HG02870 (cell line): ENCODE results near the gene CES2.

Source experiments
- ATAC-seq: cut with Tn5 transposase; IDR thresholded peaks from one replicate; pipeline ENCODE4 v1.9.1; 2021; ENCODE audit warnings: mild to moderate bottlenecking, moderate library complexity; ENCODE audit not compliant: unreplicated experiment

Gene CES2

GRCh38 chr16:66902648-66903543 is 32.4 kb upstream of the CES2 start:
- no peak for ATAC-seq

DNA sequence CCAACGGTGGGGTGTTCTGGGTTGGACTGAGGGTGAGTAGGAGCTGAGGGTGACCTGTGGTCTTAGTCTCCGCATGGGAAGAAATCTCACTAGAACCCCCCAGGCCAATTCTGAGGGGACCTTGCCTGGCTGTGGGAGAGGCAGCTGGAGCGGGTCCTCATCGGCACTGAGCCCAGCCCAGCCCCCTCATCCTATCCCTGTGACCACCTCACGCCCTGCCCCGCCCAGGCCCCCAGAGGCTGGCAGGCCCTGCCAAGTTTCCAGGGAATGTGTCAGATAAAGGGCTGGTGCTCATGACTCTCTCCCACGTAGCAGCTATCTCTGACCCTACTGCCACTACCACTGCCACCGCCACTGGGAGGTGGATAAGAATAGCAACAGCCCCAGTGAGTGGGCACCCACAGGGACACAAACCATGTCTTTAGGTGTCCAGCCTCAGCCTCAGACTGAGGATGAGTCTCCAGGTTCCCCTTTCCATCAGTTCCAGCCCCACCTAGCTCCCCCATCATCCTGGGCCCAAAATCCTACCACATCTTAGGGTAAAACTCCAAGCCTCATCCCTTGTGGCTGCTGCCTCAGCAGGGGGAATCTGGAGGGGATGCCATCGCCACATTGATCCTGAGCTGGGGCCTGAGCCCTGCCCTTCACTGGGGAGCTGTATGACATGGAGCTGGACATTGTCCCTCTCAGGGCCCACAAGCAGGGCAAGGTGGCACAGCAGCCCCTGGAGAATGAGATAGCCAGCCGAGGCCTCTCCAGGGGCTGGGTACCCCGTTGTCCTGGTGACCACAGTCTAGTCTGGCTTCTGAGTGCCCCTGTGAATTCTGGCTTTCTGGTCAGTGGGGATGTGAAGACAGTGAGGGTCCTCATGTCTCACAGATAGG is 31.5 kb upstream of the CES2 start:
- ATAC-seq = no peak

DNA sequence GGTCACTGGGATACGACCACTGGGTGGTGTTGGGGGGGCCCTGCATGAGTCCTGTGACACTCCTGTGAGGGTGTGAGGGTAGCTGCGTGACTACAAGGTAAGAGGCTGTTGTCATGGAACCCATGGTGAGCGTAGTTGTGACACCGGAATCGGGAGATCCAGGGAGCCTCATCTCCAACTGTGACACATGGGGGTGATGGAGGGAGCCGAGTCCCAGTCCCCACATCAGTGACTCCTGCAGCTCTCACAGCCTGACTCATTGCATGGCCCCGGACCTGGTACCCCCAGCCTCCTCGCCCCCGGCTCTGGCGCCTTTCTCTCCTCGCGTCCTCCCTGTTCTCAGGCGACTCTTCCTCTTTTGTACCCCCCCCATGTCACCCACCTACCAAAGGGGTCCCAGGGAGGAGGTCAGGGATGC is 30.9 kb upstream of the CES2 start:
- no peak for ATAC-seq

DNA sequence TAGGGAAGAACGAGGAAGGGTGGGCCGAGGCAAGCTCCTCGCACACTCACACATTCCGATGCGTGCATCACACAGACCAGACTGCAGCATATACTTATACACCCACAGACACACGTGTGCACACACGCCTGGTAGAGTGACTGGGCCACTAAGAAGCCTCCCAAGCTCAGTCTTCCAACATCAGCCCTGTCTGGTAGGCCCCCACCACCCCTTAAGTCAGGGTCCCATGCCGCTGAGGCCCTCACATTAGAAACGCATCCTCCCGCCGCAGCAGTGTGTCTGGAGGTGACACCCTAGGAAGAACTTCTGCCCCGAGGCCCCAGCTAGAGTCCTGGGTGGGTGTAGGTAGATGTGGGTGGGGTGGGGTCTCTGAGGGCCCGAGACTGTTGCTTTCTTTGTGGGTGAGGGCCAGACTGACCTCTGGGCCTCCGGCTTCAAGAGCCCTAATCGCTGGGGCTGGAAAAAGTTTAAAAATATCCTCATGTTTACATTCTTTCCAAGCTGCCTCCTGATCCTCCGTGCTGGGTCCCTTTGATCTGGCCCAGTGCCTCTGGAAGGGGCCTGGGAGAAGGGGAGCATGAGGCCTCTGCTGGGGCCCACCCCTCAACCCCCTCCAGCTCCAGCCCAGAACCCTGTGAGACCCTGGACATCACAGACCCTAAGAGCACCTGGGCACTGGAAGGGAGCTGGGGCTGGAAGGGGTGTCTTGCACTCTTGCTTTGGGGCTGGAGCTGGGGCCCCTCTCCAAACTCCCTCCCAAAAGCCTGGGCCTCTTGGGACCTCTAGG is 30.3 kb upstream of the CES2 start:
- no peak for ATAC-seq

DNA sequence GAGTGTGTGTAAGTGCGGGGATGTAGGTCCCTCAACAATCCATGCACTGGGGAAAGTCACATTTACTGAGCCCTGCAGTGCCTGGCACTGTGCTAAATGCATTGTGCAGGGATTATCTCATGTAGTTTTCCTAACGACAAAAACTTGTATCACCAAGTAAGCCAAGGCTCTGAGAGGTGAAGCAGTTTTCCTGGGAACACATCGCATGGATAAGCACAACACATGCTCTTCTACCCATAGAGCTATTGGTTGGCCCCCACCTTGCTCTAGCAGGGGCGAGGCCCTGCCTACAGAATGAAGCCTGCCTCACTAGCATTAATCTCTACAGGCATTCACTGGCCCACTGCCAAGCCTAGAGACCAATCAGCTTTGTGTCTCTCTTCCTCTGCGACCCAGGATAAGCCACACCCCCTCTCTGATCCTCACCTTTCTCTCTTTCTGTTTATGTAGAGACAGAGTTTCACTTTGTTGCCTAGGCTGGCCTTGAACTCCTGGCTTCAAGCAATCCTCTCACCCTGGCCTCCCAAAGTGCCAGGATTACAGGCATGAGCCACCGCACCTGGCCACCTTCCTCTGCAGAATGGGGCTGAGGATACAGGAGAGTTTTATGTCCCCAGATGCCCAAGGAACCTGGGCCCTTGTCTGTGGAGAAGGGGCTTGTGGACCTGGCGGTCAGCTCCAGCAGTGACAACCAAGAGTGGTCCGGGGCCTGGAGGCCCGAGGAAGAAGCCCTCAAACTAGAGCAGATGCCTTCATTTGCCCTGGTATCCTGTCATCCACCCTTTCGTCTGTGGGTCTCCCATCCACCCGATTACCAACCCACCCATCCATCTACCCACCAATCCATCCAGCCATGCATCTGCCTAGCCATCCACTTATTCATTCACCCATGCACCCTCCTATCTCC is 29.4 kb upstream of the CES2 start:
- no peak for ATAC-seq

- ATAC-seq = no peak
These were observed 28.1 kb upstream of the CES2 start for GRCh38 chr16:66906916-66907836.

GRCh38 chr16:66908116-66908515 is 27.2 kb upstream of the CES2 start:
- no peak for ATAC-seq

DNA sequence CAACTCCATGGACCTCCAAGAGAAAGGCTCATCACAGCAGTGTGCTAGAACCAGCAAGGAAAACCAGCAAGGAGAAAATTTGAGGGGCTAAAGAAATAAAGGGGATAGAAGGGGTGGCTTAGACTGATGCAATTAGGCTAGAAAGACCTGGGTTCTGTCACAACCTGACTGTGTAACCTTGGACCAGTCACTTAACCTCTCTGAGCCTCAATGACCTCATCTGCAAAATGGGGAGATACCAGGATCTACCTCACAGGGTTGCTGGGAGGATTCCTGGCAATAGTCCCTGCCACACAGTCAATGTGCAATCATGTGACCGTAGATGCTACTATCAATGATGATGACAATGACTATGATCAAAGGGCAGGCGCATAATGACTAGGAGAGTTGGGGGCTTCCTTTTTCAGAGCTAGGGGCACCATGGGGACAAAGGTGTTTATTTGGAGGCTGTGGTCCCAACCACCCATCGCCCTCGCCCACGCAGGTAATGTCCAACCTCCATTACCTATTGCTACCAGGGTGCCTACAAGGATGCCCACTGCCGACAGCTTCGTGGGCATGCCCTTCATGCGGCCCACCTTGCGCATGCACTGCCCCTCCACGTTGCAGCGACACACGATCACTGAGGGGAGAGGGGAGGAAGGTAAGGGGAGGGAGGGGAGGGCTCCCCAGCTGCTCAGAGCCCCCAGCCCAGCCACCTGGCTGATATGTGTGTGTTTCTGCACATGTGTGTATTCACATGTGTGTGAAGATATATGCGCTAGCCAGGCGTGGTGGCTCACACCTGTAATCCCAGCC is 26.4 kb upstream of the CES2 start:
- no peak for ATAC-seq

- no peak for ATAC-seq
These were observed 25.0 kb upstream of the CES2 start for GRCh38 chr16:66910175-66910940.

GRCh38 chr16:66911112-66911511 is 24.2 kb upstream of the CES2 start:
- no peak for ATAC-seq

DNA sequence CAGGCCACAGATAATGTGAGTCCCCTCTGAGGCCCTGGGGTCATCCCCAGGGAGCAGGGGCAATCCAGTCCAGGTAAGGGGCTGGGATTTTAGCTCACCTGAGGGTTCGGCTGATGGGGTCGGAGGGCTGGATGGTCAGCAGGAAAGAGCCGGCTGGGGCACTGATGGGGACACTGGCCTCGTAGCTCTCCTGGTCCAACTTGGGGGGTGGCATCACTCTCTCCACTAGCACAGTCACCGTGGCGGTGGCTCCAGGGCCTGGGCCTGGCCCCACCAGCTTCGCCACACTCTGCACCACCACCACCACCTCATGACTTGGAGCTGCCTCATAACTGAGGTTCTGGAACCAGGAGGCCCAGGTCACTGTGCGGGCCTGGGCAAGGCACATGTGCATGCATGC is 23.5 kb upstream of the CES2 start:
- ATAC-seq = no peak

- no peak for ATAC-seq
These were observed 22.2 kb upstream of the CES2 start for GRCh38 chr16:66913081-66913480.

GRCh38 chr16:66913711-66914110 is 21.6 kb upstream of the CES2 start:
- ATAC-seq = no peak

GRCh38 chr16:66914541-66914940 is 20.8 kb upstream of the CES2 start:
- ATAC-seq = no peak

GRCh38 chr16:66915041-66915440 is 20.3 kb upstream of the CES2 start:
- no peak for ATAC-seq

DNA sequence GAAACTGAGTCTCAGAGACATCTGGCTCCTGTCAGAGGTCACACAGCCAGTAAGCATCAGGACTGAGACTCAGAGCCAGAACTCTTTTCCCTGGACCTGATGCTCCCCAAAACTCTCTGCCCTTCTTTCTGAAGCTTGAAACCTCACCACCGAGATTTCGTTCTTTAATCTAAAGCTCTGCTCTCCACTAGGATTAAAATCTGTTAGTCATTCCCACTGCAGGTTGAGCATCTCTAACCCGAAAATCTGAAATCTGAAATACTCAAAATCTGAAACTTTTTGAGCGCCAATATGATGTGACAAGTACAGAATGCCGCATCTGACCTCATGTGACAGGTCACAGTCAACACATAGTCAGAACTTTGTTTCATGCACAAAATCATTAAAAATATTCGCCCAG is 18.8 kb upstream of the CES2 start:
- ATAC-seq = no peak

DNA sequence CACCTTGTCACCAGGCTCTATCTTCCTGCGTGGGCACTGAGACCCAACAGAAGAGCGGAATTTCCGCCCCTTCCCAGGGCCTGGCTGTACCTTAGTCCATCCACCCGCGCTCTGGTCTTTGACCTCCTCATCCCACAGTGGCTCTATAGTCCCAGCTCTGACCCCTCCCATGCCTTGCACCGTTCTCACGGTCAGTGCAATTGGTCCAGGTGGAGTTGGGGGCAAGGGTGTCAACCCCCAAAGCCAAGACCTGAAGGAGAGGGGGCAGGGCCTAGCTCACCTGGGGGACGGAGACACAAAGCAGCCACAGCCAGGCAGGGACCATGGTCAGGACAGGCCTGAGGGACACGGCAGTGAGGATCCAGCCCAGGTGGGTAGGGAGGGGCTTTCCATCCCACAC is 17.6 kb upstream of the CES2 start:
- no peak for ATAC-seq
